Thymus (tissue), 11 donors: Measurements from ENCODE around the gene NAB1. TPM values are rescaled to one million over a fixed set of nuclear protein-coding genes. Genes with fewer than 3 reads are reported as not detected.

Experiments used
- DNase-seq, 9 donors: peaks; one replicate each; pipeline ENCODE4 v3.0.0-alpha.2; 2013; ENCODE audit warnings: low spot score in 9 of 9, low read depth in 6 of 9, missing footprints in 1 of 9
- H3K27ac ChIP-seq, 2 donors: one replicate each; pipeline ENCODE4 v1.5.1; 2013; ENCODE audit warnings: control low read depth in 1 of 2, low read depth in 1 of 2, low read length in 1 of 2, mild to moderate bottlenecking in 1 of 2, moderate library complexity in 1 of 2
- H3K27me3 ChIP-seq, 2 donors: one replicate each; pipeline ENCODE4 v1.5.1; 2013; ENCODE audit warnings: low read length in 1 of 2; ENCODE audit not compliant: control insufficient read depth in 2 of 2, insufficient read depth in 1 of 2
- H3K36me3 ChIP-seq, 2 donors: one replicate each; pipeline ENCODE4 v1.5.1; 2013; ENCODE audit warnings: low read length in 1 of 2, mild to moderate bottlenecking in 1 of 2, moderate library complexity in 1 of 2; ENCODE audit not compliant: control insufficient read depth in 2 of 2, insufficient read depth in 2 of 2
- H3K4me1 ChIP-seq, 2 donors: one replicate each; pipeline ENCODE4 v1.5.1; 2013; ENCODE audit warnings: low read length in 2 of 2; ENCODE audit not compliant: control insufficient read depth in 2 of 2, insufficient read depth in 2 of 2
- H3K4me3 ChIP-seq, 2 donors: one replicate each; pipeline ENCODE4 v1.5.1; 2013; ENCODE audit warnings: low read length in 2 of 2, control low read depth in 1 of 2, mild to moderate bottlenecking in 1 of 2
- H3K9me3 ChIP-seq, 2 donors: one replicate each; pipeline ENCODE4 v1.5.1; 2013; ENCODE audit warnings: low read length in 1 of 2, mild to moderate bottlenecking in 1 of 2; ENCODE audit not compliant: control insufficient read depth in 2 of 2, insufficient read depth in 1 of 2
- WGBS: extraction: QIAGEN DNeasy Blood & Tissue Kit; methylation state at CpG from one replicate; pipeline ENCODE4 v1.1.7; 2013; 5-methylcytosine and 5-hydroxymethylcytosine counted together
- polyA plus RNA-seq: library from polyadenylated mRNA; stranded (reverse); fragments of 200-250 nt; gene quantifications from one replicate; pipeline ENCODE4 v1.2.3, GENCODE V29; 2013
- total RNA-seq: library from RNA; stranded (reverse); fragments of 120-200 nt; gene quantifications from one replicate; pipeline ENCODE4 v1.2.4, GENCODE V29; 2013
- donor health status: healthy.

Gene NAB1
- total and polyA plus RNA-seq, 2 donors: 22.7 to 37.3 TPM

DNA sequence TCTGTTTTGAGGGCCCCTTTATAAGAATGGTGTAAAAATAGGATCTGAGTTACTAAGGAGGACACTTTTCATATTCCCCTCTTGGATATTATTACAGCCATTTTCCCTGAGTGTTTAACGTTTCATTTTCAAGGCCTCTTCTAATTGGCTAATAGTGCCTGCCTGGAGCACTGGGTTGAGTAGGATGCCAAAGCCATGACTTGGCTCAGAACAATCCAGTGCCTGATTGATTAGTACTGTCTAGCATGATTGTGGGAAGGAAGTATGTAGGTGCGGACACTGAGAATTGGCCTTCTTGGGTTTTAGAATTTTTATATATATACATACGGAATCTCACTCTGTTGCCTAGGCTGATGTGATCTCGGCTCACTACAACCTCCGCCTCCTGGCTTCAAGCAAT is 66.1 kb downstream of the NAB1 start:
- H3K27me3 ChIP-seq: no peaks in the 10 kb centered on the region
- H3K4me3 ChIP-seq: no peak overlapping the region
- no peaks in the 10 kb centered on the region for H3K36me3 ChIP-seq
- H3K4me1 ChIP-seq: no peaks in the 10 kb centered on the region
- H3K27ac ChIP-seq: no peak overlapping the region
- no peak for DNase-seq
- no peaks in the 10 kb centered on the region for H3K9me3 ChIP-seq
- 98% methylated on average over 5 of the region's 5 CpGs for WGBS

DNA sequence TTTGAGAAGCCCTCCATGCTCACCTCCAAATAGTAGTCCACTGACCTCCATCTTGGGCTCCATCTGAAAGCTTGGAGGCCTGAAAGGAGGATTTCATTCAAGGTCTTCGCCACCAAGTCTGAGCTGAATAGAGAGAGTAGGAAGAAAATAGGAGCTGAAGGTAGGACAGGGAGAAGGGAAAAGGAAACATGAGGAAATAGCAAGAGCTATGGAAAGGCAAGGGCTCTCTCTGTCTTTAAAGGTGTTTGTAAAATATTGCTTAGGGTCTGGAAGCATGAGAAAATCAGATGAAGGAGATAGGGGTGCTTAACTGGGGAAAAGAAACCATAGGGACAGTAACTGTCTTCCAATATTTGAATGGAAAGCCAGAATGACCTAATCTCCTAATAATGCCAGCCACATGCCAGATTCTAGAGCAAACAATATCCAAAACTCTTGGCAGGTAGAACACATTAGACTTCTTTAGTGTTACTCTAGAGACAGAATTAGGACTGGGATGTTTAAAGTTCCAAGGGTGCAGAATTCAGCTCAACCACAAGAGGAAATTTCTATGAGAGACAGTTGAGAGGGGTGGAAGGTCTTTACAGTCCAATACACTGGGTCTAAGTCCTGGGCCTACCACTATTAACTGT is 67.4 kb downstream of the NAB1 start:
- H3K4me1 ChIP-seq: no peaks in the 10 kb centered on the region
- DNase-seq: no peak
- H3K27ac ChIP-seq: no peak overlapping the region
- H3K4me3 ChIP-seq: no peak overlapping the region
- WGBS: 93% methylated on average over 1 of the region's 1 CpG
- no peaks in the 10 kb centered on the region for H3K36me3 ChIP-seq
- H3K27me3 ChIP-seq: no peaks in the 10 kb centered on the region
- H3K9me3 ChIP-seq: no peaks in the 10 kb centered on the region

DNA sequence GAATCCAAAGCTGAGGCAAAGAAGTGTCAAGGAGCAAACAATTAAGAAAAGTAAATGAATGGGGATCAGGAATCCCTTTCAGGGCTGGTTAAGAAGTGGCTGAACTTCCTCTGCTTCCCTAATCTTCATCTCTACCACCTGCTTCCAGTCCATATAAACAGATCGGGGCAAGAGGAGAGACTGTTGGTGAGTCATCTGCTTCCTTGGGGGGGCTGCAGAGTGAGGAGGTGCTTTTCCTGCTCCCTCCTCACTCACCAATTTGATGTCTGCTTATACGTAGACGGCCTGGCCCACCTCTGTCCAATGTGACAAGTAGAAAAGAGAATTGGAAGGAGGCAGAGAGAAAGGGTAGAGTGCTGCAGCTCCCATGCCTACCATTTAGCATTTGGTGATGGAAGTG is 68.4 kb downstream of the NAB1 start:
- Histone ChIP-seq H3K9me3 (no peaks in the 10 kb centered on the region), H3K36me3 (no peaks in the 10 kb centered on the region), H3K27ac (no peak overlapping the region), H3K27me3 (no peaks in the 10 kb centered on the region), H3K4me3 (no peak overlapping the region), H3K4me1 (peaks cover 0 to 2% of the 10 kb centered on the region in 2 donors)
- WGBS: 77% methylated on average over 3 of the region's 3 CpGs
- DNase-seq: no peak

DNA sequence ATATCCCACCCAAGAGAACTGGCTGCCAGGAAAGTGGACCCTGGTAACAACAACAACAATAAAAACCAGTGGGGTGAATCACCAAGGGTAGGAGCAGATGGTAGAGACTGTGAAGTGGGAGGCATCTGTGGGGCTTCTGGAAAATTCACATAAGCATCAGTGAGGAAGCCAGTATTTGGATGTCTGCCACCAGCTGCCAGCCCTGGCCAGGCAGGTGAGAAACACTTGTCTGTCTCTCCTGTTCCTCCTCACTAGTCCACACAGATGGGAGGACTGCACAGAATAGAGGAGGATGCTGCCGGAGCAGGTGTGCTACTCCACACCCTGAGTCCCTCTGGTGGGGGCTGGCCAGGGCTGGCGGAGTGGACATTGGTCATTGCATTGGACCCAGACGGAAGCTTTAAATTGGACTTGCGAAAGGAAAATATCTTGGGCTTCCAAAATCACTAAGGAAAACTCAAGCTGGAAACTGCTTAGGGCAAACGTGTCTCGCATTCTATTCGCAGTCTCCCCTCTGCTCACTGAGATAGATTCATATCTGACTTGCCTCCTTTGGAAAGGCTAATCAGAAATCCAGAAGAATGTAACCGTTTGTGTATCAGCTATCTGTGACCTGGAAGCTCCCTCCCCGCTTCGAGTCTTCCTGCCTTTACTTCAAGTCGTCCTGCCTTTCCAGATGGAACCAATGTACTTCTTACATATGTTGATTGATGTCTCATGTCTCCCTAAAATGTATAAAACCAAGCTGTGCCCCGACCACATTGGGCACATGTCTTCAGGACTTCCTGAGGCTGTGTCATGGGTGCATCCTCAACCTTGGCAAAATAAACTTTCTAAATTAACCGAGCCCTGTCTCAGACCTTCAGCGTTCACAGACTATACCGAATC is 69.1 kb downstream of the NAB1 start:
- WGBS: 96% methylated on average over 15 of the region's 15 CpGs
- Histone ChIP-seq H3K4me1 (peaks cover 0 to 2% of the 10 kb centered on the region in 2 donors), H3K36me3 (no peaks in the 10 kb centered on the region), H3K4me3 (no peak overlapping the region), H3K27ac (no peak overlapping the region), H3K9me3 (no peaks in the 10 kb centered on the region), H3K27me3 (no peaks in the 10 kb centered on the region)
- DNase-seq: no peak

DNA sequence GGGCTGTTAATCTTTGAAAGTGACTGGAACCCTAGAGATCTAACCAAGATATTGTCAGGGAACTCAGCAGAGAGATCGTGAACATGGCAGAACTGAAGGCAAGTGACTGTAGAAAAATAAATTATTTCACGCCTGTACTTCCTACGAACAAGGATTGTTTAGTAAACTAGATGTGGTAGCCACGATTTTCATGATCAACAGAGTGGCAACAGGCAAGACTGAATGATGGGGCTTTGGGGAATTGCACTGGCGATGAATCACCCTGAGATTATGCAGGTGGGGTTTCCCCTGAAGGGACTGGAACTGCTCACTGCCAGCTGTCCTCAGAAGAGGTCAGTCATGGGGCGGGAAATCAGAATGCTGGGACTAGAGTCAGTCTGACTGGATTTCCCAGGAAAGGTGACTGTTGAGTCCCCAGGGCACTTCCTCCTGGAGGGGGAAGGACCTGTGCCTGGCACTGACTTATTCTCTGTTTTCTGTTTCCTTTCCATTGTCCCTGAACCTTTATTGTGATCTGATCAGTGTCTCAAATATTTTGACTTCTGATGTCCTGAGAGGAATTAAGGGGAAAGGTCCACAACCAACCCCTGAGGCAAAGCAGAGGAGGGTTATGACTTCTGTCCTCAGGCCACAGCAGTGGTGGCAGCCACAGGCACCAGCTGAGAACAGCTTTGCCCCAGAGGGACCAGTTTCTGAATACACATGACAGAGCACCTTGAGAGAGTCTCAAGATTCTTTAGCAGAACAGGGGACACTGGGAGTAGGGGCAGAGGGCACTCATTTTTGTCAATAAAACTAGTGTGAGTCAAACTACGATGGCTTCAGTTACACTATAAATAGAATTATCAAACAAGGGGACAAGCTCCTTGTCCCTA is 70.0 kb downstream of the NAB1 start:
- DNase-seq: no peak
- Histone ChIP-seq H3K27me3 (no peaks in the 10 kb centered on the region), H3K36me3 (no peaks in the 10 kb centered on the region), H3K4me1 (peaks cover 0 to 2% of the 10 kb centered on the region in 2 donors), H3K4me3 (no peak overlapping the region), H3K9me3 (no peaks in the 10 kb centered on the region), H3K27ac (no peak overlapping the region)
- 78% methylated on average over 7 of the region's 7 CpGs for WGBS

DNA sequence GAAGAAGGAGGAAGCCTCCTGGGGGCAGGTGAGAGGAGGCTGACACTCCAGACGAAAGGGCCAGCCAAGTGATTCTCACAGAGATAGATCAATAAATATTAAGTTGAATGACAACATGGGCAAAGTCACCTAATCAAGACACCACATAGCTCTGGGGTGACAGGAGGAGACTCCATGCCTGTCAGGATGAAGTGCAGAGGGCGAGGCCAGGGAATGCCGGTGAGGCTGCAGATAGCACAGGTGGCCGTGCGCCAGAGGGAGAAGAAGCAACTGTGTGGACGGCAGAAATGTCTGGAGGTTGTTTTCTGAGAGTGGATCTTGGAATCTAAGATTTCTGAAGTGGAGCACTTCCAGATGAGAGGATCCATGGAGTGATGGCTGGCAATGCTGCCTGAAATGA is 71.4 kb downstream of the NAB1 start:
- H3K9me3 ChIP-seq: no peaks in the 10 kb centered on the region
- peaks cover 0 to 2% of the 10 kb centered on the region in 2 donors for H3K4me1 ChIP-seq
- no peaks in the 10 kb centered on the region for H3K27me3 ChIP-seq
- no peaks in the 10 kb centered on the region for H3K36me3 ChIP-seq
- H3K4me3 ChIP-seq: no peak overlapping the region
- no peak for DNase-seq
- no peak overlapping the region for H3K27ac ChIP-seq
- WGBS: 89% methylated on average over 6 of the region's 6 CpGs

DNA sequence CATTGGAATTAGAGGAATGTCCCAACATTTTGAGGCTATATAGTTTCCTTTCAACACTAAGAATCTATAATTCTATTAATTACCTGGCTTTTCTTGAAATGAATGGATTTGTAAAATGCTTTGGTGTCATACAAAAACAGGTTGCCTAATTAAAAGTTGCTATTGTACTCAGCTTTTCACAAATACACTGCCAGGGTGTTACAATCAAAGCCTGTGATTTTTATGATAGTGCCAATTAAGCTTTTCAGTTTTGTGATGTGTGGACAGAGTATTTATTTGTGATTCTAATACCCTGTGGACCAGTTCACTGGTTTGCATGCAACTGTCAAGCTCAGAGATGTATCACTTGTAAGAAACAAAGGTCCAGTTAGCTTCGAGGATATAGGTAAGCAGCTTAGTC is 71.8 kb downstream of the NAB1 start:
- no peak for DNase-seq
- Histone ChIP-seq H3K27me3 (no peaks in the 10 kb centered on the region), H3K4me3 (no peak overlapping the region), H3K36me3 (no peaks in the 10 kb centered on the region), H3K27ac (no peak overlapping the region), H3K9me3 (no peaks in the 10 kb centered on the region), H3K4me1 (peaks cover 0 to 2% of the 10 kb centered on the region in 2 donors)
- 90% methylated on average over 1 of the region's 1 CpG for WGBS

DNA sequence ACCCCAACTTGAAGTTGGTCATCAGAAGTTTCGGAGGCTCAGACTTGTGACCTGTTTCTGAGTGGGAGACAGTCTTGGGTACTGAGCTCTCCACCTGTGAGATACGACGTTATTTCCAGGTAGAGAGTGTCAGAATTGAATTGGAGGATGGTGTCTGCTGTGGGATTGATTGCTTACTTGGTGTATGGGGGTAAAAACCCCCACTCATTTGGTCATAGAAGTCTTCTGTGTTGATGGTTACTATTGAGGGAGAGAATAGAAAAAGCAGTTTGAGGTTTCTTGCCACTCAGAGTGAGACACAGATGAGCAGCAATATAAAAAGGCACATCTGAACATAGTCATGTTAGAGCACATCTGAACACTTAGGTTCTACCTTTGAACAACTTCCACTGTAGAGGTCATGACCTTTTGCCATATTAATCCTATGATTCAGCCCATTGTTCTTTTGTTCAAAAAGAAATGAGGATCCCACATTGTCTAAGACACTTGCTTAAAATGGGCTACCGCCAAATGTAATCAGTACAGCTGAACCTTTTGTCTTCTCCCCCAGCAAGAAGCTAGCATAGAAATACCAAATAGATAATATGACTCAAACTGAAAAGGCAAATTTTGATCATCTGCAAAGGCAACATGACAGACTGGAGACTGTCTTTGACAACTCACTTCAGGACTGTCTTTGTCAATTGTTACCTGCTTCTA is 73.3 kb downstream of the NAB1 start:
- Histone ChIP-seq H3K9me3 (no peaks in the 10 kb centered on the region), H3K27ac (no peak overlapping the region), H3K27me3 (no peaks in the 10 kb centered on the region), H3K4me3 (no peak overlapping the region), H3K4me1 (peaks cover 0 to 2% of the 10 kb centered on the region in 2 donors), H3K36me3 (no peaks in the 10 kb centered on the region)
- WGBS: 92% methylated on average over 4 of the region's 4 CpGs
- DNase-seq: no peak
